K562 (cell line): ENCODE measurements around the gene VSIG2. TPM values are rescaled to one million over a fixed set of nuclear protein-coding genes. Genes with fewer than 3 reads are reported as not detected.

Experiments used
- E2F6 ChIP-seq, 2 experiments: IDR thresholded peaks; 2 replicates each; pipeline ENCODE4 v1.6.1; 2011; ENCODE audit warnings: borderline replicate concordance in 1 of 2, control low read depth in 1 of 2, low read depth in 1 of 2, low read length in 1 of 2, mild to moderate bottlenecking in 1 of 2, mixed read lengths in 1 of 2, moderate library complexity in 1 of 2; ENCODE audit not compliant: insufficient read depth in 1 of 2, insufficient read length in 1 of 2, poor library complexity in 1 of 2, severe bottlenecking in 1 of 2; ENCODE audit errors: extremely low read depth in 1 of 2
- HMGXB4 ChIP-seq: sonication (generic); formaldehyde crosslinking; IDR thresholded peaks from 2 replicates; pipeline ENCODE4 v1.8.1; 2023; ENCODE audit warnings: mild to moderate bottlenecking, missing genetic modification reagents
- NEUROD1 ChIP-seq: fragments of 150-350 bp; IDR thresholded peaks from 2 replicates; pipeline ENCODE4 v1.6.1; 2014; ENCODE audit warnings: borderline replicate concordance, low read length, low read depth; ENCODE audit not compliant: partially characterized antibody
- TCF3 ChIP-seq: sonication (generic); formaldehyde crosslinking; IDR thresholded peaks from 2 replicates; pipeline ENCODE4 v1.4.0; 2020; ENCODE audit warnings: mild to moderate bottlenecking, missing genetic modification reagents
- polyA plus RNA-seq, 8 experiments: library from polyadenylated mRNA; depleted of rRNA in 4 of 8; stranded (reverse) in 5 of 8; unstranded in 3 of 8; fragments of >200 nt; fragmentation: Nextera tagmentation in 2 of 8; fragmentation: Illumina TruSeq in 1 of 8; extraction: Ambion mirVana in 2 of 8; extraction: Trizol in 1 of 8; gene quantifications; 2 replicates each; pipeline versions ENCODE4 v1.2.1 to v1.2.3, GENCODE V29; 2011 to 2014; ENCODE audit warnings: inconsistent platforms in 1 of 8, missing spikeins in 1 of 8
- total RNA-seq, 7 experiments: library from RNA; depleted of rRNA in 6 of 7; stranded (reverse); fragments of >200 nt in 6 of 7; fragmentation: Illumina TruSeq in 2 of 7; extraction: Trizol in 2 of 7; gene quantifications; 2 replicates each; pipeline versions ENCODE4 v1.2.1 to v1.2.3, GENCODE V29; 2011 to 2021; ENCODE audit warnings: low replicate concordance in 1 of 7

Gene VSIG2
- total and polyA plus RNA-seq, 9 of the 15 experiments (the other 6 are each of a cell fraction or from before 2014, with no cell fraction given): not detected

DNA sequence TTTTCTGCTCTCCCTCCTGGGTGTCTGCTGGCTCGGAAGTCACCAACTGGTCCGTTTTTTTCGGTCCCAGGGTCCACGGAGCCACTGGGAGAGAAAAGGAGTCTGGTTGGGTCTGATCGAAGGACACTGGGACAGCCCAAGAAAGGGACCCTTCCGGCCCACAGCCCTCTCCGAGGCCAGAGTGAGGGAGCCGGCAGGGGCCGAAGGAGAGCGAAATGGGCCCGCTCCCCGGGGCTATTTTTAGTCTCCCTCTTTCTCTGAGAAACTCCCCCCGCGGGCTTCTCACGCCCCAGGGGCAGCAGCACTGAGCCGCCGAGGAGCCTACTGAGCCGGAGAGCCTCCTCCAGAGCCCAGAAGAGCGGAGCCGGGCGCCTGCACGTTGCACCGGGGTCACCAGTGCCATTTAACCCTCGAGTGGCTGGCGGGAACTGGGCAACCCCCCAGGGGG, 8.2 kb upstream of the VSIG2 start (continued):
- TF ChIP-seq HMGXB4 (CRISPR knock-in tag): no peak
- no peak for TF ChIP-seq E2F6 (IDR thresholded peaks at IDR 0.05; ENCODE audit: borderline replicate concordance in 1 of 2, extremely low read depth in 1 of 2, insufficient read depth in 1 of 2, insufficient read length in 1 of 2, low read depth in 1 of 2, low read length in 1 of 2, poor library complexity in 1 of 2, severe bottlenecking in 1 of 2)
- TF ChIP-seq TCF3 (CRISPR knock-in tag): no peak
- TF ChIP-seq NEUROD1: no peak
